Hindlimb muscle (tissue), 1 donor: ENCODE measurements around the gene RALGAPA2. TPM values are rescaled to one million over a fixed set of nuclear protein-coding genes. Genes with fewer than 3 reads are reported as not detected.
"Not testable (repeated sequence)": the region's sequence is repeated elsewhere in the genome, so short reads cannot be mapped to it uniquely, and the experiment has no call there.

Experiments used
- DNase-seq: peaks from one replicate; pipeline ENCODE4 v3.0.0-alpha.2; 2013
- polyA plus RNA-seq: library from polyadenylated mRNA; unstranded; fragments of 120-200 nt; gene quantifications from one replicate; pipeline ENCODE4 v1.2.1, GENCODE V29; 2013; ENCODE audit not compliant: insufficient read length

The RALGAPA2 gene
- polyA plus RNA-seq, 1 donor: 10.9 TPM

DNA sequence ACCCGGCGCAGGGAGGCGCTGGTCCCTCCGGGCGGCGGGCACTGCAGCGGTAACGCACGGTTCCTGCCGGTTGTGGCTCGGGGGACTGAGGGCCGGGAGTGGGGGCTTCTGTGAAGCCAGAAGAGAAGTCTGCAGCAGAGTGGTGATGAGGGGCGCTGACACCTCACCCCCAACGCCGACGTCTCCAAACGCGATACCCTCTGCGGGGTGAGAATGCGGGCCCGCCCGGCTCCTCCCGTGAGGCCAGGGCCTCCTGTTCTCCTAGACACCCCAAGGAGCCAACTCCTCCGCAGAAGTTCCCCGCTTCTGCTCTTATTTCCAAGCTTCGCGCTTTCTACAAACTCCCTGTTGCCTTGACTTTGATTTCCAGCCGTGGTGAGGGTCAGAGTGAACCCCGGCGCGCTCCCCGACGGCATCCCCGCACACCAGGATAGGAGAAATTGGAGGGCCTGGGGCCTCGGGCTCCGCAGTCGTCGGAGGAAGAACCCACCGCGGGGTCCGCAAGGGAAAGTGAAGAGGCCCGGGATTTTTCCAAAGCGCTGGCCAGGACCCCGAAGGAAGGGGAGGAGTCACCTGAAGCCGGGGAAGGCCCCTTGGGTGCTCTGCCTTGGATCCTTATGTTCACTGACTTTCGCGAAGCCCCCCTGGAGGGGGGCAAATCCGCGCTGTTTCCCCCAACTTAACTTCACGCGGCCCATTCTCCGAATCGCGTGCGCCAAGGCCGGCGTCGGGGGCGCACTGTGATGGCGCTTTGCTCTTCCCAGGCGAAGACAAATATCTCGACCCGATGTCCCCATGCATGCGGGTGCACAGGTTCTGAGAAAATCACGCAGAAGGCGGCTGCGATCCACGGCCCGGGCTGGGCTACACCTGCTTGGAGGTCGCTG, 347.6 kb downstream of the RALGAPA2 start:
- no peak for DNase-seq

DNA sequence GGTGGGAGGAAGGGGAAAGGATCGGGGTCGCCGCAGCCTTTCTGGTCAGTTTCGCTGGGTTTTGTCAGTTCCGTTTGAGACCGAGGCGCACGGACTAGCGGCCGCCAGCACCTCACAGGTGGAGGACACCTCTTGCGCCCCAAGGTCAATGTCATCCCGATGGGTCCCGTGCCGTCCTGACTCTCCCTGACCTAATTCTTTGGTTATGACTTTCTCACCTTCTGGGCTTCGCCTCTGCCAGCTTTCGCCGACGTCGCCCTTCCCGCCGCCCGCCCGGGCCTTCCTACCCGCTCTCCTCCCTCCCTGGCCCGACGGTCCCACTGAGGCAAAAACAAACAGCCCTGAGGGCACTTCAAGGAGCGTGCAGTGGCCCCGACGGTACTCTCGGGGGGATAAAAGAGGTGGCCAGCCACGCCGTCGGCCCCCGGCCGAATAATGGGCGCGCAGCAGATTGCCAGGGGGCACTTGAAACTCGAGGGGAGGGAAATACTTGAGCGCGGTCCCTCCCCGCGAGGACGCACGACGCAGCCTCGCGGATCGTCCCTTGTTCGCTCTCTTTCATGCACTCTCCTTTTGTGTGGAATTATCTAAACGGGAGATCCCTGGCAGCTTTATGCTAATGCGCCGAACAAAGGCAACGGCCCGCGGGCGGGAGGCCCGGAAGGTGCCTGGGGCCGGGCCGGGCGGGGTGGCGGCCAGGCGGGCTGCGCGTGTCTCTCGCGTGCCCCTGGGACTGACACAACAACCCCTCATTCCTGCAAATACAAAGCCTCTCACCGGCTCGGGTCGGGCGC, 348.4 kb downstream of the RALGAPA2 start:
- no peak for DNase-seq

GRCh38 chr20:20363434-20363798, 349.0 kb downstream of the RALGAPA2 start:
- no peak for DNase-seq

DNA sequence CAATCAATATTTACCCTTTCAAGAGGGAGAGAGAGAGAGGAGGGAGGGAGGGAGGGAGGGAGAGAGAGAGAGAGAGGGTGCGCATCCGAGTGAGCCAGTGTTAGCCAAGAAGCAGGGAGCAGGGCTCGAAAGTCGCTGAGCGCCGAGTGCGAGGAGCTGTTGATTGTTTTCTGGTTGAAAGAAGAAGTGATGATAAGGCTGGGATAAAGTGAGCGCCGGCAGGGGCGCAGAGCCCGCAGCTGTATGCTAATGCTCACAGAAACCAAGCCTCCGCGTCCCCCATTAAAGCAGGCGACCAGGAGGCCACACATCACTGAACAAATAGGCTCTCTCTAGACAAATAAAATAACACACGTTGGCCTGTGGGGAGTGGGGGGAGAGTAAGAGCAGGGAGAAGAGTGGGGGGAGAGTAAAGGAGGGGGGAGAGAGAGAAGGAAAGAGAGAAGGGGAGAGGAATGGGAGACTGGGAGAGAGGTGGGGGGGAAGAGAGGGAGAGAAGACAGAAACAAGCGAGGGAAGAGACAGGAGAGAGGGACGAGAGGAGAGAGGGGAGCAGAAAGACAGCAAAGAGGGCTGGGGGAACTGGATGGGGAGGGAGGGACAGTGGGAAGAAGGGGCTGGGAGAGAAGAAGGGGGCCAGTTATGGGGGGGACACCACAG, 349.5 kb downstream of the RALGAPA2 start:
- no peak for DNase-seq

DNA sequence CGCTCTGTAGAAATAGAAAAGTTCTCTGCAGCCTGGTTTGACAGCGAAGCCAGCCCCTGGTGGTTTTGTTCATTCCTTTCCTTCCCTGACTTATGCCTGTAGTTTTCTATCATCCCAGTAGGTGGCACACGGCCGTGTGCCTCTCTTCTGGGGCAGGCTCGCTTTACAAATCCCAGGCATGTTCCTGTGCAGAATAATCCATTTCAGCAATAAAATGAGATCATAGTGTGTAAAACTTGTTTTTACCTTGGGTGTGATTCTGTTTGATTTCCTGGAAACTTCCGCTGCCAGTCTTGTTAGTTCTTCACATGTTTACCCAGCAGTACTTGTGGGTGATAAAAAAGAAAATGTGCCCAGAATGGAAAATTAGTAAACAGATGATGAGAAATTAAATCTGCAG, 352.0 kb downstream of the RALGAPA2 start:
- DNase-seq: peak; percentile 50

DNA sequence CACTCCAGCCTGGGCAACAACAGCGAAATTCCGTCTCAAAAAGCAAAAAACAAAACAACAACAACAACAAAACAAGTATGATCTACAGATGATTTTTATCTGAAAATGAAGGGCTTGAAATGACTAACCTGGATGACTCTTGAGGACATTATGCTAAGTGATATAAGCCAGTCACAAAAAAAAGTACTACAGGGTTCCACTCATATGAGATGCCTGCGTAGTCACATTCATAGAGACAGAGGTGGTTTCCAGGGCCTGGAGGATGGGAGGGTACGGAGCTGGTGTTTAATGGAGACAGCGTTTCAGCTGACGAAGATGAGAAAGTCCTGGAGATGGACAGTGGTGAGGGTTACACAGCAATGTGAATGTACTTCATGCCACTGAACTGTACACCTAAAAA, 352.8 kb downstream of the RALGAPA2 start:
- DNase-seq: no peak

GRCh38 chr20:20358801-20359200, 353.6 kb downstream of the RALGAPA2 start:
- DNase-seq: no peak

- not testable (repeated sequence) for DNase-seq
These were observed 356.9 kb downstream of the RALGAPA2 start for GRCh38 chr20:20355503-20355902.

- DNase-seq: no peak
These were observed 358.9 kb downstream of the RALGAPA2 start for GRCh38 chr20:20353576-20353975.

GRCh38 chr20:20344476-20344875, 368.0 kb downstream of the RALGAPA2 start:
- DNase-seq: no peak

DNA sequence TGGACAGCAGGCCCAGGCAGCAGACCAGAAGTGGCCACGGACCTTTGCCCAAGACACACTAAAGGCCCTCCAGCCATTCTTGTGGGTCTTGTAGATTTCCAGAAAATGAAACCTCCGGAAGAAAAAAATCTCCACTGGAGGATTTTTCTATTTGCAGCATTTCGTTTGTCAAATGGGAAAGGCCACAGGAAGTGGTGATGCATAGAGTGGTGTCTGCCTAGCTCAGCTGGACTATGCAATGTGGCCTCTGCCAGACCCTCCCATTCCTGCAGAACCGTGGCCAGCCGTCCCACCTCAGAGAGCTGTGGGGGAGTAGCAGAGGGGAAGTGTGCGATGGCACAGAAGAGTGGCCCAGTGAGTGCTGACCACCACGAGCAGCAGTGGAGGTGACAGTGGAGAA, 368.5 kb downstream of the RALGAPA2 start:
- DNase-seq: no peak
